Stimulated activated CD4-positive, alpha-beta T cell treated with anti-CD3 and anti-CD28 coated beads, Interleukin-4, amount 100 ng/mL, for 24 hours (primary cell): ENCODE measurements around the gene FAM107A.

Experiments
- DNase-seq: peaks from one replicate; pipeline ENCODE4 v3.0.0-alpha.2; 2020

Gene FAM107A

GRCh38 chr3:58591517-58592510 lies 14.6 kb upstream of the FAM107A start:
- DNase-seq: no peak

- no peak for DNase-seq
Observed at GRCh38 chr3:58588030-58588614, 10.9 kb upstream of the FAM107A start.

- DNase-seq: no peak
Observed at GRCh38 chr3:58586776-58587192, 9.6 kb upstream of the FAM107A start.

GRCh38 chr3:58585994-58586393 lies 8.8 kb upstream of the FAM107A start:
- no peak for DNase-seq

- peak; percentile 60 for DNase-seq
Observed at GRCh38 chr3:58585005-58585786, 8.0 kb upstream of the FAM107A start.

- DNase-seq: no peak
Observed at GRCh38 chr3:58584690-58585004, 7.5 kb upstream of the FAM107A start.

GRCh38 chr3:58581328-58582091 lies 4.3 kb upstream of the FAM107A start:
- DNase-seq: no peak

GRCh38 chr3:58580826-58581327 lies 3.7 kb upstream of the FAM107A start:
- no peak for DNase-seq

GRCh38 chr3:58578873-58579272 lies 1.7 kb upstream of the FAM107A start:
- DNase-seq: no peak

- no peak for DNase-seq
Observed at GRCh38 chr3:58576716-58577115, 475 bp downstream of the FAM107A start.

GRCh38 chr3:58575971-58576652 lies 1.1 kb downstream of the FAM107A start:
- DNase-seq: no peak

- no peak for DNase-seq
Observed at GRCh38 chr3:58574682-58575081, 2.5 kb downstream of the FAM107A start.

- DNase-seq: no peak
Observed at GRCh38 chr3:58574106-58574505, 3.1 kb downstream of the FAM107A start.

- no peak for DNase-seq
Observed at GRCh38 chr3:58573640-58574039, 3.6 kb downstream of the FAM107A start.

GRCh38 chr3:58572634-58573230 lies 4.5 kb downstream of the FAM107A start:
- DNase-seq: no peak

GRCh38 chr3:58572013-58572633 lies 5.1 kb downstream of the FAM107A start:
- no peak for DNase-seq

- no peak for DNase-seq
Observed at GRCh38 chr3:58570851-58571250, 6.3 kb downstream of the FAM107A start.

- DNase-seq: no peak
Observed at GRCh38 chr3:58569287-58570001, 7.7 kb downstream of the FAM107A start.

- peak; percentile 76 for DNase-seq
Observed at GRCh38 chr3:58568572-58569286, 8.5 kb downstream of the FAM107A start.

- DNase-seq: no peak
Observed at GRCh38 chr3:58567251-58567515, 10.0 kb downstream of the FAM107A start.
